ENCODE data around the gene ZBTB9. TPM values are rescaled to one million over a fixed set of nuclear protein-coding genes. Genes with fewer than 3 reads are reported as not detected.
A peak's percentile ranks its signal among the peaks of the same experiment; 100 is the strongest.

The ZBTB9 gene
- polyA plus RNA-seq, 2 of the 4 experiments (the other 2 are of a cell fraction) = 6.9 to 9.9 TPM

GRCh38 chr6:33410050-33410710, 44.2 kb upstream of the ZBTB9 start:
- H3K4me2 ChIP-seq = peak overlapping the region; percentile 89
- peaks cover 15% of the 10 kb centered on the region for H3K4me1 ChIP-seq
- H3K4me3 ChIP-seq = peak overlapping the region; percentile 99
- ATAC-seq (peak; percentile 89 to 95), FAIRE-seq (no peak), DNase-seq (ENCODE audit: low read depth in 1 of 2, low spot score in 1 of 2) (peak; percentile 93 to 97)
- ChIA-PET CTCF (no interaction called here), POLR2A (interaction anchor here (0.6 to 1.6 kb wide), 4 partner anchors 15 to 131 kb away, joined by 3 to 7 read pairs (median 4); no protein-coding TSS in a partner anchor)
- peak; percentile 84; the same call in 1 of the 2 replicates for TF ChIP-seq PBX3 (IDR thresholded peaks at IDR 0.05)
- no peak for TF ChIP-seq JUNB (IDR thresholded peaks at IDR 0.05)
- no peak for TF ChIP-seq ZC3H11A (IDR thresholded peaks at IDR 0.05)
- peak; percentile 24; the same call in 1 of the 2 replicates for TF ChIP-seq POLR2A (IDR thresholded peaks at IDR 0.05; ENCODE audit: low read length)
- TF ChIP-seq TP53 (CRISPR knock-in tag; IDR thresholded peaks at IDR 0.05) = no peak
- no peak for TF ChIP-seq SREBF2 (IDR thresholded peaks at IDR 0.05)
- no peak for TF ChIP-seq EHMT2 (IDR thresholded peaks at IDR 0.05; ENCODE audit: low read depth)
- no peak for TF ChIP-seq NR3C1 (IDR thresholded peaks at IDR 0.05)
- TF ChIP-seq JUN (IDR thresholded peaks at IDR 0.05) = peak in 1 of 2 experiments; percentile 49; a peak in 1 of 5 replicates
- peak; percentile 42; the same call in 1 of the 2 replicates for TF ChIP-seq MYC (IDR thresholded peaks at IDR 0.05; ENCODE audit: borderline replicate concordance, low read length)
- TF ChIP-seq HMGXB4 (CRISPR knock-in tag; IDR thresholded peaks at IDR 0.05; ENCODE audit: borderline replicate concordance) = no peak
- 0 out of 3 replicates have a peak, but pooled peaks have one; percentile 25 for TF ChIP-seq BCL3 (IDR thresholded peaks at IDR 0.05)
- TF ChIP-seq HOXA7 (CRISPR knock-in tag; IDR thresholded peaks at IDR 0.05) = 0 out of 2 replicates have a peak, but pooled peaks have one; percentile 78
- no peak for TF ChIP-seq HOXB13 (CRISPR knock-in tag; IDR thresholded peaks at IDR 0.05; ENCODE audit: low read depth)
- no peak for TF ChIP-seq REST (IDR thresholded peaks at IDR 0.05)
- TF ChIP-seq GATA3 (IDR thresholded peaks at IDR 0.05; ENCODE audit: borderline replicate concordance) = 0 out of 2 replicates have a peak, but pooled peaks have one; percentile 30
- no peak for TF ChIP-seq USF2 (IDR thresholded peaks at IDR 0.05)
- no peak for TF ChIP-seq CBX2 (IDR thresholded peaks at IDR 0.05; ENCODE audit: borderline replicate concordance, low read depth)
- no peak for TF ChIP-seq RAD21 (conservative IDR thresholded peaks at IDR 0.05 in 1 of 2, IDR thresholded peaks at IDR 0.05 in 1 of 2)
- TF ChIP-seq NFE2L2 (conservative IDR thresholded peaks at IDR 0.05; ENCODE audit: low read length) = no peak
- no peak for TF ChIP-seq HDAC2 (IDR thresholded peaks at IDR 0.05)
- TF ChIP-seq PHF8 (IDR thresholded peaks at IDR 0.05; ENCODE audit: borderline replicate concordance, low read depth) = no peak
- TF ChIP-seq RNF2 (IDR thresholded peaks at IDR 0.05; ENCODE audit: borderline replicate concordance, low read depth) = no peak
- no peak for TF ChIP-seq CHD4 (IDR thresholded peaks at IDR 0.05; ENCODE audit: borderline replicate concordance)
- TF ChIP-seq E2F6 (IDR thresholded peaks at IDR 0.05; ENCODE audit: borderline replicate concordance, low read depth) = peak; percentile 82
- TF ChIP-seq ZNF302 (CRISPR knock-in tag; IDR thresholded peaks at IDR 0.05) = no peak
- TF ChIP-seq POLR2AphosphoS2 (conservative IDR thresholded peaks at IDR 0.05; ENCODE audit: low read length) = peak; percentile 94
- peak; percentile 61; the same call in 1 of the 2 replicates for TF ChIP-seq RFX5 (IDR thresholded peaks at IDR 0.05)
- peak; percentile 88 for TF ChIP-seq MAX (IDR thresholded peaks at IDR 0.05)
- H3K9me3 ChIP-seq = no peaks in the 10 kb centered on the region
- WGBS (ENCODE audit: missing lambda C conversion rate) = 0% methylated on average over 4 of the region's 65 CpGs
- peak overlapping the region; percentile 98 to 99 for H3K27ac ChIP-seq

Data from A549 (cell line).